Measurements from ENCODE around the gene PPP3R1. TPM values are rescaled to one million over a fixed set of nuclear protein-coding genes. Genes with fewer than 3 reads are reported as not detected.

PPP3R1 gene
- total RNA-seq, 1 experiment from 2014 or later: 74.2 TPM

DNA sequence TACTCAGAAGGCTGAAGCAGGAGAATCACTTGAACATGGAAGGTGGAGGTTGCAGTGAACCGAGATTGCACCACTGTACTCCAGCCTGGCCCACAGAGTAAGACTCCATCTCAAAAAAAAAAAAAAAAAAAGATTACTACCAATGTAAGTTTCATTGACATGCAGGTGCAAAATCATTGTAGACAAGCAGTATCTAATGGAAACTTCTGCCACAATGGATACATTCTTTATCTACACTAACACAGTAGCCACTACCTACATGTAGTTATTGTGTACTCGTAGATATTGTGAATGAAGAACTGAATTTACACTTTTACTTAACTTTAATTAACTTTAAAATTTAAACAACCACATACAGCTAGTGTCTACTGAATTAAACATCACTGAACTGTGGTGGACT, 10.6 kb downstream of the PPP3R1 start:
- Histone ChIP-seq H3K79me1 (ENCODE audit: insufficient read depth, low read depth, low read length, poor library complexity, severe bottlenecking) (peaks cover 7% of the 10 kb centered on the region), H3K14ac (ENCODE audit: insufficient read depth, low read length) (no peak overlapping the region), H3K23ac (ENCODE audit: insufficient read length, low read depth, low read length) (no peak overlapping the region), H3K56ac (ENCODE audit: insufficient read length, low read depth, low read length) (no peak overlapping the region), H2BK20ac (ENCODE audit: low read depth, low read length, poor library complexity, severe bottlenecking) (no peak overlapping the region), H2BK12ac (ENCODE audit: insufficient read length, low read depth, low read length) (no peak overlapping the region), H3K23me2 (ENCODE audit: insufficient read length, low read depth, low read length, poor library complexity, severe bottlenecking) (no peaks in the 10 kb centered on the region), H2BK15ac (ENCODE audit: low read depth, low read length) (no peak overlapping the region), H3K27ac (ENCODE audit: insufficient read length, low read depth, low read length) (no peak overlapping the region), H3K9me3 (ENCODE audit: control insufficient read depth, low read depth, low read length) (no peaks in the 10 kb centered on the region), H3K18ac (ENCODE audit: insufficient read length, low read depth, low read length) (no peak overlapping the region), H3K4me2 (ENCODE audit: insufficient read depth, insufficient read length, low read length) (no peak overlapping the region), H3K4ac (ENCODE audit: low read depth, low read length) (no peak overlapping the region), H4K20me1 (ENCODE audit: control insufficient read depth, insufficient read depth, insufficient read length) (no peaks in the 10 kb centered on the region), H4K5ac (ENCODE audit: insufficient read length, low read depth, low read length) (no peak overlapping the region), H3K79me2 (ENCODE audit: insufficient read depth, low read length) (peaks cover 65% of the 10 kb centered on the region), H3K4me1 (ENCODE audit: insufficient read depth, low read length) (peaks cover 11% of the 10 kb centered on the region), H3K9ac (ENCODE audit: extremely low read depth, insufficient read length, low read length) (no peak overlapping the region), H3K27me3 (ENCODE audit: insufficient read depth, low read length) (no peaks in the 10 kb centered on the region), H4K8ac (replicated peaks; ENCODE audit: insufficient read length, low read depth, low read length) (no peak overlapping the region), H2AK5ac (ENCODE audit: insufficient read length, low read length) (no peak overlapping the region), H4K91ac (ENCODE audit: insufficient read length, low read depth, low read length) (no peak overlapping the region), H2BK120ac (ENCODE audit: low read depth, low read length, poor library complexity, severe bottlenecking) (no peak overlapping the region), H2BK5ac (ENCODE audit: insufficient read length, low read length) (no peak overlapping the region), H3T11ph (ENCODE audit: low read length) (no peak overlapping the region), H2AFZ (ENCODE audit: low read length) (no peak overlapping the region)
- H3K4me3 Mint-ChIP-seq: no peak overlapping the region; a peak in 1 of 5 replicates
- H3K9me3 Mint-ChIP-seq: no peaks in the 10 kb centered on the region
- TF ChIP-seq, protein P1, sequence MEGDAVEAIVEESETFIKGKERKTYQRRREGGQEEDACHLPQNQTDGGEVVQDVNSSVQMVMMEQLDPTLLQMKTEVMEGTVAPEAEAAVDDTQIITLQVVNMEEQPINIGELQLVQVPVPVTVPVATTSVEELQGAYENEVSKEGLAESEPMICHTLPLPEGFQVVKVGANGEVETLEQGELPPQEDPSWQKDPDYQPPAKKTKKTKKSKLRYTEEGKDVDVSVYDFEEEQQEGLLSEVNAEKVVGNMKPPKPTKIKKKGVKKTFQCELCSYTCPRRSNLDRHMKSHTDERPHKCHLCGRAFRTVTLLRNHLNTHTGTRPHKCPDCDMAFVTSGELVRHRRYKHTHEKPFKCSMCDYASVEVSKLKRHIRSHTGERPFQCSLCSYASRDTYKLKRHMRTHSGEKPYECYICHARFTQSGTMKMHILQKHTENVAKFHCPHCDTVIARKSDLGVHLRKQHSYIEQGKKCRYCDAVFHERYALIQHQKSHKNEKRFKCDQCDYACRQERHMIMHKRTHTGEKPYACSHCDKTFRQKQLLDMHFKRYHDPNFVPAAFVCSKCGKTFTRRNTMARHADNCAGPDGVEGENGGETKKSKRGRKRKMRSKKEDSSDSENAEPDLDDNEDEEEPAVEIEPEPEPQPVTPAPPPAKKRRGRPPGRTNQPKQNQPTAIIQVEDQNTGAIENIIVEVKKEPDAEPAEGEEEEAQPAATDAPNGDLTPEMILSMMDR (conservative IDR thresholded peaks at IDR 0.05): no peak
- peaks cover 35 to 40% of the 10 kb centered on the region in 2 experiments for H3K4me1 Mint-ChIP-seq
- no peak overlapping the region for H3K27ac Mint-ChIP-seq
- DNase-seq: no peak
- no peaks in the 10 kb centered on the region for H3K27me3 Mint-ChIP-seq (ENCODE audit: low read depth)
- no CpG with 5 or more reads among the region's 2 CpGs for WGBS (ENCODE audit: extremely low coverage, insufficient read length, low lambda C conversion rate)
- H3K36me3 Mint-ChIP-seq (ENCODE audit: insufficient read depth in 1 of 3, low read depth in 3 of 3): 0 out of 7 replicates have a peak, but pooled peaks cover 0 to 5% (median 0%) of the 10 kb centered on the region in 3 experiments

Data from H9 (cell line).